Measurements from ENCODE around the gene NDUFC1. TPM values are rescaled to one million over a fixed set of nuclear protein-coding genes. Genes with fewer than 3 reads are reported as not detected.

The NDUFC1 gene
- total RNA-seq, 1 experiment from 2014 or later, result 78.0 TPM

DNA sequence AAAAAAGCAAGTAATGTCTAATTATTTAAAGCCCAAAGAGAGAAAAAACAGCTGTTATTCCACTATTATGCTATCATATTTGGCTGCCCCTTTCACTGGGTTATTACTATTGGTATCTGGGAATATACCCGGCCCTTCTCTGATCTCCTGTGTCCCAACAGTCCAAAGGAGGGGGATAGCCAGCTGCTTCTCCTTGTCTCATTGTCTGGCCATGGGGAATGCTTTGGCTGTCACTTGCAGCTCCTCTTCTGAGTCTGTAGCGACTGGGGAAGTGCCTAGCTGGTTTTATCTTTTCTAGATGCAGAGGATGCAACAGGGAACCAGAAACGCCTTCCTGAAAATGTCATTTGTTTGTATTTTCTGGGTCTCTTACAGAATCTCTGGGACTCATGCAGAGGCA is 56.1 kb downstream of the NDUFC1 start:
- Histone ChIP-seq H3K4me3 (ENCODE audit: insufficient read depth, low read depth, low read length) (no peak overlapping the region), H3K27me3 (ENCODE audit: control insufficient read depth, insufficient read depth, low read length) (no peaks in the 10 kb centered on the region), H3K36me3 (replicated peaks; ENCODE audit: control insufficient read depth, insufficient read depth, low read length) (no peaks in the 10 kb centered on the region)
- DNase-seq, result no peak

DNA sequence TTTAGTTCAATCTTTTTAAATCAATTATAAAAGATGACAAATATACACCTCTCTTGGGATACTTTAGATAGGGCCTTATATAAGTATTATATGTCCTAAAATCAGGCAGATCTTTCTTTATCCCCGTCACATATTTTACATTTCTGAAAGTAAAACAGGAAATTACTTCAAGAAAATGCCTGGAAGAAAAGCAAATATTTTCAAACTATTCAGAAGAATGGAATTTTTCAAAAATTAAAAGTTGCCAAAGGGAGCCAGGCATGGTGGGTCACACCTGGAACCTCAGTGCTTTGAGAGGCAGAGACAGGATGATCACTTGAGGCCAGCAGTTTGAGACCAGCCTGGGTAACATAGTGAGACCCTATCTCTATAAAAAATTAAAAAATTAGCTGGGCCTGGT is 56.7 kb downstream of the NDUFC1 start:
- H3K36me3 ChIP-seq (replicated peaks; ENCODE audit: control insufficient read depth, insufficient read depth, low read length), result no peaks in the 10 kb centered on the region
- no peak overlapping the region for H3K4me3 ChIP-seq (ENCODE audit: insufficient read depth, low read depth, low read length)
- DNase-seq, result no peak
- no peaks in the 10 kb centered on the region for H3K27me3 ChIP-seq (ENCODE audit: control insufficient read depth, insufficient read depth, low read length)

GRCh38 chr4:139243448-139244365 is 58.6 kb downstream of the NDUFC1 start:
- H3K36me3 ChIP-seq (replicated peaks; ENCODE audit: control insufficient read depth, insufficient read depth, low read length), result no peaks in the 10 kb centered on the region
- no peak overlapping the region for H3K4me3 ChIP-seq (ENCODE audit: insufficient read depth, low read depth, low read length)
- no peak for DNase-seq
- H3K27me3 ChIP-seq (ENCODE audit: control insufficient read depth, insufficient read depth, low read length), result no peaks in the 10 kb centered on the region

GRCh38 chr4:139242511-139243051 is 59.7 kb downstream of the NDUFC1 start:
- no peaks in the 10 kb centered on the region for H3K36me3 ChIP-seq (replicated peaks; ENCODE audit: control insufficient read depth, insufficient read depth, low read length)
- H3K4me3 ChIP-seq (ENCODE audit: insufficient read depth, low read depth, low read length), result no peak overlapping the region
- DNase-seq, result peak; percentile 13
- no peaks in the 10 kb centered on the region for H3K27me3 ChIP-seq (ENCODE audit: control insufficient read depth, insufficient read depth, low read length)

- H3K4me3 ChIP-seq (ENCODE audit: insufficient read depth, low read depth, low read length), result no peak overlapping the region
Observed at GRCh38 chr4:139241784-139242151, 60.5 kb downstream of the NDUFC1 start.

DNA sequence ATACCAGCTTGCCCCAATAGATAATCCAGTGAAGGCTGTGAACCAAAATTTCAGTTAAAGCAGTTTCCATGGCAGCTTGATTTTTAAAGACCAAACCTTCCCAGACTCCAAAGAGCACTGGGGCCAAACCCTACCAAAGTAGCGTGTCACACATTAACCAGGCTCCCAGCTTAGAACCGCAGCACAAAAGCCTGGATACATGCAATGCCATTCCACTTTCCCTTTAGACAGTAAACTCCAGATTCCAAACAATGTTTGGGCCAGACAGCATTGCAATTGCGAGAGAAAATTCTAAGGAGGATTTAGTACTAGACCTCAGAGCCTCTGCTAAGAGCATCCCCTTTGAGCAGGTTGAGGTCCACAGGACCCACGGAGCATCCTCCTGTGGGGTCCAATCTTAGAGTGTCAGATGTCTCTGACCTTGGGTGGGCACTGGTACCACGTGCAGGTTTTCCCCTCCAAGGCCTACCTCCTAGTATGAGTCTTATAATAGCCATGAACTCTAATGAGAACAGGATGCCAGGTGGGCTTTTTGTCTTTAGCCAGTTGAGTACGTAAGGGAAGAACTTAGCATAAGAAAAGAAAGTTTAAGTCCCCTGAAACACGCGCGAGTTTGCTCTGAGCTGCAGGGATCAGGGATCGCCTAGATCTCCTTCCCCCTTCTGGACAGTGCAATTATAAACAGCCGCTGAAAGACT is 61.0 kb downstream of the NDUFC1 start:
- no peak overlapping the region for H3K4me3 ChIP-seq (ENCODE audit: insufficient read depth, low read depth, low read length)
- H3K27me3 ChIP-seq (ENCODE audit: control insufficient read depth, insufficient read depth, low read length), result no peaks in the 10 kb centered on the region
- no peaks in the 10 kb centered on the region for H3K36me3 ChIP-seq (replicated peaks; ENCODE audit: control insufficient read depth, insufficient read depth, low read length)
- DNase-seq, result peak; percentile 64

More at GRCh38 chr4:139241784-139242151, 60.5 kb downstream of the NDUFC1 start:
- Histone ChIP-seq H3K27me3 (ENCODE audit: control insufficient read depth, insufficient read depth, low read length) (no peaks in the 10 kb centered on the region), H3K36me3 (replicated peaks; ENCODE audit: control insufficient read depth, insufficient read depth, low read length) (no peaks in the 10 kb centered on the region)
- no peak for DNase-seq

Other genes starting within 250 kb of the NDUFC1 start
- 29.9 and 45.6 TPM in 2 replicates for gene ELF2, start 125.3 kb downstream of the NDUFC1 start, total RNA-seq (2014; rRNA removed; shearing (Covaris generic))
- gene MGARP, start 22.3 kb downstream of the NDUFC1 start, total RNA-seq (2014; rRNA removed; shearing (Covaris generic)), result 0.21 and 2.0 TPM in 2 replicates
- 60.5 and 68.7 TPM in 2 replicates for gene NAA15, start 972 bp downstream of the NDUFC1 start, total RNA-seq (2014; rRNA removed; shearing (Covaris generic))
- 5.6 and 7.9 TPM in 2 replicates for gene RAB33B, start 151.6 kb upstream of the NDUFC1 start, total RNA-seq (2014; rRNA removed; shearing (Covaris generic))

Measured in H7 (cell line).